ENCODE measurements around the gene METRNL.

METRNL gene

GRCh38 chr17:83077411-83077810 lies 2.0 kb upstream of the METRNL start:
- Histone ChIP-seq H3K9ac (ENCODE audit: low read depth, low read length) (no peak overlapping the region), H3K4me1 (ENCODE audit: insufficient read depth, low read length) (peaks cover 6% of the 10 kb centered on the region), H3K36me3 (ENCODE audit: insufficient read depth, low read length) (no peaks in the 10 kb centered on the region), H3K9me3 (ENCODE audit: control insufficient read depth, insufficient read depth, low read length) (no peaks in the 10 kb centered on the region)

DNA sequence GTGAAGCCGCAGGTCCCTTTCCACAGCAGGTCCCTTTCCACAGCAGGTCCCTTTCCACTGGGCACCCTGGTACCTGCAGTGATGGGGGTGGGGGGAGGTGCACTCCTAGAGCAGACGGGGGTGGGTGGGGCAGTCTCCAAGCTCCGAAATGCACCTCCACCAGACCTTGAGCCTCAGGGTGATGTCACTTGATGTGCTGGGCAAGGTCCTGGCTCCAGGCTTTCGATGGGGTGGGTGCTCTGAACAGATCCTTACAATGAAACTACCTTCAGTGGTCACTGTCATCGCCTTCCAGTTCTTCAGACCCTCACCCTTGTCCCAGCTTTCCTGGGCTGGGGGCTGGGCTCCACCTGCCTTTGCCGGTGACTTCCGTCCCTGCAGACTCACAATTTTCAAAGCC lies 1.5 kb upstream of the METRNL start:
- peak overlapping the region; percentile 65 for H3K9ac ChIP-seq (ENCODE audit: low read depth, low read length)
- peaks cover 6% of the 10 kb centered on the region for H3K4me1 ChIP-seq (ENCODE audit: insufficient read depth, low read length)
- H3K9me3 ChIP-seq (ENCODE audit: control insufficient read depth, insufficient read depth, low read length) = no peaks in the 10 kb centered on the region
- H3K36me3 ChIP-seq (ENCODE audit: insufficient read depth, low read length) = no peaks in the 10 kb centered on the region

DNA sequence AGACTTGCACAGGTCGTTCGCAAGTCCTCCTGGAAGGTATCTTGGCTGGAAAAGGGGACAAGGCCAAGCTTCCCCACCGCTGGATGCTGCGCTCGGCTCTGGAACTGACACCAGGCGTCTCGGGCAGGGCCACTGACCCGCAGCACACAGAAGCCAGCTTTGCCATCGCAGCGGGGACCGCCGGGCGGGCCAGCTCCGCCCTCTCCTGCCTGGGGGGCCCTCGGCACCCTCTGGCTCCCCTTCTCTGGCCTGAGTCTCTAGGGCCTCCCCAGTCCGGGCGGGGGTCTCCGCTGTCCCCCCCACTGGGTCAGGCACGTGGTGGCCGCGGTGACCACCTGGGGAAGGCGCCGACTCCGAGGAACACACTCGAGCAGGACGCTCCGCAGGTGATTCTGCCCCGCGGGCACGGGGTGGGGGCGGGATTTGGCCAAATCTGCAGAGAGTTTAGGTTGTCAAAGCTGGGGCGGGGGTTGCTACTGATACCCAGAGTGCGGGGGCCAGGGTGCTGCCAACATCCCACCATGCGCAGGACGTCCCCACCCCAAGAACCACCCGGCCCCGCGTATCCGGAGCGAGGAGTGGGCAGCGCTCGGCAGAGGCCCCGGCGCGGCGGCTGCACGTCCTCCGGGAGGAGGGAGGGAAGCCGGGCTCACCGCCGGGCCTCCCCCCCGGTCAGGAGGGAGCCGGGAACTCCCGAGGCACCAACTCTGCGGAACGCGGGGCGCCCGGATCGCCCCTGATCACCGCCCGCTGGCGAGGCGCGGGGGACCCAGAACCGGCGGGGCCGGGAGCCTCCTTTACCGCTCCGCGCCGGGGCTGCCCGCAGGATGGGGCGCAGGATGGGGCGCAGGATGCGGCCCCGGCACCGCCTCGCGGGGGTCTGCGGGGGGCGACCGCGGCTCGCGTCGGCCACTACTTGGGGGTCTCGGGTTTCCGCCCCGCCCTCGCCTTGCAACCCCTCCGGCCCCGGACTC lies 744 bp upstream of the METRNL start:
- Histone ChIP-seq H3K36me3 (ENCODE audit: insufficient read depth, low read length) (no peaks in the 10 kb centered on the region), H3K9ac (ENCODE audit: low read depth, low read length) (peak overlapping the region; percentile 65)

GRCh38 chr17:83079766-83080578 lies 563 bp downstream of the METRNL start:
- H3K4me1 ChIP-seq (ENCODE audit: insufficient read depth, low read length) = peaks cover 21% of the 10 kb centered on the region
- H3K36me3 ChIP-seq (ENCODE audit: insufficient read depth, low read length) = no peaks in the 10 kb centered on the region
- no peaks in the 10 kb centered on the region for H3K9me3 ChIP-seq (ENCODE audit: control insufficient read depth, insufficient read depth, low read length)
- H3K9ac ChIP-seq (ENCODE audit: low read depth, low read length) = peak overlapping the region; percentile 69

More for the DNA sequence above, 744 bp upstream of the METRNL start:
- Histone ChIP-seq H3K9me3 (ENCODE audit: control insufficient read depth, insufficient read depth, low read length) (no peaks in the 10 kb centered on the region), H3K4me1 (ENCODE audit: insufficient read depth, low read length) (peaks cover 13% of the 10 kb centered on the region)

GRCh38 chr17:83080579-83080857 lies 1.1 kb downstream of the METRNL start:
- H3K9ac ChIP-seq (ENCODE audit: low read depth, low read length) = peak overlapping the region; percentile 69; the same call in 1 of the 2 replicates
- no peaks in the 10 kb centered on the region for H3K9me3 ChIP-seq (ENCODE audit: control insufficient read depth, insufficient read depth, low read length)
- peaks cover 5% of the 10 kb centered on the region; the same call in 1 of the 2 replicates for H3K36me3 ChIP-seq (ENCODE audit: insufficient read depth, low read length)
- peaks cover 21% of the 10 kb centered on the region for H3K4me1 ChIP-seq (ENCODE audit: insufficient read depth, low read length)

DNA sequence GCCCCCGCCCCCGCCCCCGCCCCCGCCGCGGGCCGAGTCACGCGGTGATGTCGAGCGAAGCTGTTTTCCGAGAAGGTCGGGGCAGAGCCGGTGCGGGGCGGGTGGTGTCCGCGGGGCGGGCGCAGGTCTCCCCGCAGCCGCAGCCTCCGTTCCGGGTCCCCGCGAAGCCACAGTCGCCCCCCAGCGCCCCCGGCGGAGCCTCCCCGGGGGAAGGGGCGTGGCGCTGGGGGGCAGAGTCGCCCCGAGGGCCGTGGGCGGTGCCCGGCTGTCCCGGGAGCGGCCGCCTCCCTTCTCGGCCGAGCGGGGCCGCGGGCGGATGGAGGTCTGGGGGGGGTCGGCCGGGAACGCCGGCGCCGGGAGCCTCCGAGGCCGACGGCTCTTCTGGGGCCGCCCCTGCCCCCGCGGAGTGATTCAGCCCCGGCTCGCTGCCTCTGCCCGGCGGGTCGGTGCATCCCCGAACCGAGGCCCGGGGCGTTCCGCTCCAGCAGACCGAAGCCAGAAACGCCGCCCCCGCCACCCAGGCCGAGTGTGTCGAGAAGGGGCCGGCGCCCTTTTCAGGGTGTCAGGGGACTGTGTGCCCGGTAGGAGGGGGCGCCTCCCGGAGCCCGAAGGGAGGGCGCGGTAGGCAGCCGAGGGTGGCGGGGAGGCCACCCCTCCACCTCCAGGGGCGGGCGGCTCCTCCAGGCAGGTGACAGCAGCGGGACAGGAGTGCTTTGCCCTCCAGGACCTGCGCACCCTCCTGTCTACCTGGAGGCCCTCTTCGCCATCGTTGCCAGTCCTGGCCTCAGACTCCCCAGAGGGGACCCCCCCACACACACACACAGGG lies 1.7 kb downstream of the METRNL start:
- no peaks in the 10 kb centered on the region for H3K9me3 ChIP-seq (ENCODE audit: control insufficient read depth, insufficient read depth, low read length)
- H3K36me3 ChIP-seq (ENCODE audit: insufficient read depth, low read length) = peaks cover 9% of the 10 kb centered on the region; the same call in 1 of the 2 replicates
- H3K9ac ChIP-seq (ENCODE audit: low read depth, low read length) = peak overlapping the region; percentile 69; the same call in 1 of the 2 replicates
- H3K4me1 ChIP-seq (ENCODE audit: insufficient read depth, low read length) = peaks cover 21% of the 10 kb centered on the region

GRCh38 chr17:83081684-83082201 lies 2.3 kb downstream of the METRNL start:
- H3K9ac ChIP-seq (ENCODE audit: low read depth, low read length) = peak overlapping the region; percentile 62; the same call in 1 of the 2 replicates
- H3K9me3 ChIP-seq (ENCODE audit: control insufficient read depth, insufficient read depth, low read length) = no peaks in the 10 kb centered on the region
- peaks cover 9% of the 10 kb centered on the region; the same call in 1 of the 2 replicates for H3K36me3 ChIP-seq (ENCODE audit: insufficient read depth, low read length)
- peaks cover 27% of the 10 kb centered on the region for H3K4me1 ChIP-seq (ENCODE audit: insufficient read depth, low read length)

DNA sequence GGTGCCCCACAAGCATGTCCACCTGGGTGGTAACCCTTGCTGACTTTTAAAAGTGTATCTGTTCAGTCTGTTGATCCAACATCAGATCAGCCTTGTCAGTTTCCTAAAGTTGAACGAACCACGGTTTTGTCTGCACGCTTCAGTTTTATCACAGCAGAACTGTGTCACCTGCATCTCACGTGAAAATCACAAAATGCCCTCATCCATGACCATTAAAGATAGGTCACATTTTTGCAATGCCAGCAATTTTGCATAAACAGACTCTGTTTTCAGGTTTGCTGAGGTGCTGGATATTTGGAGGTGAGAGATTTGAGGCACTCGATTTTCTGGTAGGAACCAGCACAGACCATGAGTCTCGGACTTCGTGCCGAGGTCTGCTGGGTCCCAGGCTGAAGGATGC lies 3.0 kb downstream of the METRNL start:
- Histone ChIP-seq H3K4me1 (ENCODE audit: insufficient read depth, low read length) (peaks cover 27% of the 10 kb centered on the region), H3K9me3 (ENCODE audit: control insufficient read depth, insufficient read depth, low read length) (no peaks in the 10 kb centered on the region), H3K9ac (ENCODE audit: low read depth, low read length) (no peak overlapping the region), H3K36me3 (ENCODE audit: insufficient read depth, low read length) (peaks cover 9% of the 10 kb centered on the region; the same call in 1 of the 2 replicates)

DNA sequence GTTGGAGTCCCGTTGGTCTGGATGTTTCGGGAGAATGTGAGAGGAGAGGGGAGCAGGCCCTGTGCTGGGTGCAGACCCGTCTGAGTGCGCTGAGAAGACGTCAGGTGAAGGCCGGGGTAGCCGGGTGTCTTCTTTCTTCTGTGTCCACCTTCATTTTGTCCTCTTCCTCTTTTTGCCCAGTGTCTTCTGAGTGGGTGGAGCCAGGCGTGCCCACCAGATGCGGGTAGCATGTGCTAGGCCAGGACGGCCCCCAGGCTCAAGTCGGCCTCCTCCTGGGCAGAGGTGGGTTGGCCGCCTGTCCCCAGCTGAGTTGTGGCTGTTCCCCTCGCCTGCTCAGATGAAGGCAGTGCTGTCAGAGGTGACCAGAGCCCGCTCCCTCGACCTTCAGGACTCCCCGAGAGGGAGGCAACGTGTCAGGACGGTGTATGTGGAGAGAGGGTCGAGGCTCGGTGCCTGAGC lies 3.5 kb downstream of the METRNL start:
- H3K36me3 ChIP-seq (ENCODE audit: insufficient read depth, low read length) = peaks cover 9% of the 10 kb centered on the region; the same call in 1 of the 2 replicates

GRCh38 chr17:83083368-83084201 lies 4.2 kb downstream of the METRNL start:
- H3K9me3 ChIP-seq (ENCODE audit: control insufficient read depth, insufficient read depth, low read length) = no peaks in the 10 kb centered on the region
- H3K4me1 ChIP-seq (ENCODE audit: insufficient read depth, low read length) = peaks cover 24% of the 10 kb centered on the region
- H3K9ac ChIP-seq (ENCODE audit: low read depth, low read length) = peak overlapping the region; percentile 16; the same call in 1 of the 2 replicates
- H3K36me3 ChIP-seq (ENCODE audit: insufficient read depth, low read length) = peaks cover 9% of the 10 kb centered on the region; the same call in 1 of the 2 replicates

More for the DNA sequence above, 3.5 kb downstream of the METRNL start:
- H3K9ac ChIP-seq (ENCODE audit: low read depth, low read length) = no peak overlapping the region
- H3K9me3 ChIP-seq (ENCODE audit: control insufficient read depth, insufficient read depth, low read length) = no peaks in the 10 kb centered on the region
- H3K4me1 ChIP-seq (ENCODE audit: insufficient read depth, low read length) = peaks cover 27% of the 10 kb centered on the region

GRCh38 chr17:83084214-83084613 lies 4.8 kb downstream of the METRNL start:
- H3K9me3 ChIP-seq (ENCODE audit: control insufficient read depth, insufficient read depth, low read length) = no peaks in the 10 kb centered on the region
- peaks cover 24% of the 10 kb centered on the region for H3K4me1 ChIP-seq (ENCODE audit: insufficient read depth, low read length)
- peaks cover 9% of the 10 kb centered on the region; the same call in 1 of the 2 replicates for H3K36me3 ChIP-seq (ENCODE audit: insufficient read depth, low read length)
- no peak overlapping the region; the same call in 1 of the 2 replicates for H3K9ac ChIP-seq (ENCODE audit: low read depth, low read length)

- Histone ChIP-seq H3K36me3 (ENCODE audit: insufficient read depth, low read length) (peaks cover 9% of the 10 kb centered on the region; the same call in 1 of the 2 replicates), H3K9ac (ENCODE audit: low read depth, low read length) (no peak overlapping the region; the same call in 1 of the 2 replicates), H3K4me1 (ENCODE audit: insufficient read depth, low read length) (peaks cover 24% of the 10 kb centered on the region), H3K9me3 (ENCODE audit: control insufficient read depth, insufficient read depth, low read length) (no peaks in the 10 kb centered on the region)
Observed at GRCh38 chr17:83084621-83085056, 5.2 kb downstream of the METRNL start.

- H3K9ac ChIP-seq (ENCODE audit: low read depth, low read length) = no peak overlapping the region
- peaks cover 24% of the 10 kb centered on the region for H3K4me1 ChIP-seq (ENCODE audit: insufficient read depth, low read length)
- H3K36me3 ChIP-seq (ENCODE audit: insufficient read depth, low read length) = peaks cover 9% of the 10 kb centered on the region; the same call in 1 of the 2 replicates
- no peaks in the 10 kb centered on the region for H3K9me3 ChIP-seq (ENCODE audit: control insufficient read depth, insufficient read depth, low read length)
Observed at GRCh38 chr17:83085103-83085502, 5.7 kb downstream of the METRNL start.

All from ES-I3 (cell line).